Activated T-cell treated with anti-CD3 and anti-CD28 coated beads for 24 hours (primary cell): ENCODE measurements around the gene SDC1.
"Not testable (repeated sequence)": the region's sequence is repeated elsewhere in the genome, so short reads cannot be mapped to it uniquely, and the experiment has no call there.

Source experiments
- DNase-seq: peaks from one replicate; pipeline ENCODE4 v3.0.0-alpha.2; 2020; ENCODE audit warnings: low read depth

The SDC1 gene

DNA sequence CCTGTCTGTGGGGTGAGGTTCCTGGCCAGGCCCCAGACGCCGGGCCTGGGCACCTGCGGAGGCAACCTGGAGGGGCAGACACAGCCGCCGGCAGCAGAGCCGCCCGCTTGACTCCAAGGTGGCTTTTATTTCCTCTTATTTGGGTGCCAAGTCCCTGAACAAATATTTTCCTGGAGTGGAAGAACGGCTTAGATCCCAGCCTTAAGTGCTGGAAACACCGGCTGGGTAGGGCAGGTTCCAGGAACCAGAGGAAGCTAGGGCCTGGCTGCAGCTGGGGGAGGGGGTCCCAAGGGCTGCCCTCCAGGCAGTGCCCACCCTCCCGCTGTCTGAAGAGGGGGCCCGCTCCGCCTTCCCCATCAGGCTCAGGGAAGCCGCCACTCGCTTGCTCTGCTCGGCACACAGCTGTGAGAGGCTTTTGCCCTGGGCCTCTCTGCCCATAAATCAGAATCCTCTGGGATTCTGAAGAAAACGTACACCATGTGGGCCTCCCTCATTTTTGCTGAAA lies 28.2 kb downstream of the SDC1 start:
- DNase-seq, result no peak

DNA sequence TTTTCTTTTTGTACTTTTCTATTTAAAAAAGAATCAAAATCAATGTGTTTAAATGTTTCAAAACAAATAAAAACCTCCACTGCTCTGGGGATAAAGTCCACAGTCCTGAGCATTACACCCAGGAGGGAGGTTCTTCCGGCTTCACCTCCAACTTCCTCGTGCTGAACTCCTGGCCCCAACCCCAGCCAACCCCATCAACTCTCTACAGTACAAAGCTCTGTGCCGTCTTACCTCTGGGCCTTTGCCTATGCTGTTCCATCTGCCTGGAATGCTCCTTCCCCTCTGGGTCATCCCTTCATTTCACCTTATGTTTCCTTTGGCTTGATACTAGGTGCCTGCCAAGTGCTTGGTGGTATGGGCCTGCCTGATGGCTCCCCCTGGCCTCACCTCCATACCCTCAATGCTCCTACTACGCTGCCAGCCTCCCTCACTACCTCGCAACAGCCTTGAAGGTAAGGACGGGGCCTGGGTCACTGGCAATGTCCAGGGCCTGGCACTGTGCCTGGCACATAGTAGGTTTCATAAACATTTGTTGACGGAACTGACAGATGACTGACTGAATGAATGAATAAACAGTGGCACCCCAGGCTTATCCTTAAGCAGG lies 28.8 kb downstream of the SDC1 start:
- DNase-seq, result no peak

DNA sequence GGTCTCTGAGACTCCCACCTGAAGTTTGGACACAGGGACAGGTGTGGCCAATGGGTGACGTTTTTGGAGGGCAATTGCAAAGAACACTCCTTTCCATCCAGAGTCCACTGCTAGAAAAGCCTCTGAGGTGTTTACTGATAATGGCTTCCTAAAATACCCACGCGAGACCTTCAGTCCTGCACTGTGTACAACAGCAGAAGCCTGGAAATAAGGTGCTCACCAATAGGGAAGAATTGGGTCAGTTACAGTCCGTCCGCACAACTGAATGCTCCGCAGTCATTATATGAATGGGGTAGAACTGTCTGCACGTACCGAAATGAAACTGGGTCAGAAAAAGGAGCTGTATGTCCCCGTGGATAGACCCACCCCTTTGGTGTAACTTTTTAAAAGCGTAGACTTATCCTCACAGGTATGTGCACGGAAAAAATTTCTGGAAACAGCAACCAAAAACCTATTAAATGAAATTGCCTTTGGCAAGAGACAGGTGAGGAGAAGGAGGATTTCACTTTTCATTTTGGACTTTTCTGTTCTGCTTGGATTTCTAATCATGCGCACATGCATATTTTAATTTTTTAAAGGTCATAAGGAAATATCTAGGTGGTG lies 29.4 kb downstream of the SDC1 start:
- DNase-seq, result no peak

DNA sequence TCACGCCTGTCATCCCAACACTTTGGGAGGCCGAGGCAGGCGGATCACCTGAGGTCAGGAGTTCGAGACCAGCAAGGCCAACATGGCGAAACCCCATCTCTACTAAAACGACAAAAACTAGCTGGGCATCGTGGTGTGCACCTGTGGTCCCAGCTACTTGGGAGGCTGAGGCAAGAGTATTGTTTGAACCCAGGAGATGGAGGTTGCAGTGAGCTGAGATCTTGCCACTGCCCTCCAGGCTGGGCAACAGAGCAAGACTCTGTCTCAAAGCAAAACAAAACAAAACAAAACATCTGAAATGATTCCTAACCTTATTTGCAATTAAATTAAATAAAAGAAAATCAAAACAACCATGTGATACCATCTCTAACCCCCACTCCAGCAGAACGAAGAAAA lies 29.9 kb downstream of the SDC1 start:
- not testable (repeated sequence) for DNase-seq

DNA sequence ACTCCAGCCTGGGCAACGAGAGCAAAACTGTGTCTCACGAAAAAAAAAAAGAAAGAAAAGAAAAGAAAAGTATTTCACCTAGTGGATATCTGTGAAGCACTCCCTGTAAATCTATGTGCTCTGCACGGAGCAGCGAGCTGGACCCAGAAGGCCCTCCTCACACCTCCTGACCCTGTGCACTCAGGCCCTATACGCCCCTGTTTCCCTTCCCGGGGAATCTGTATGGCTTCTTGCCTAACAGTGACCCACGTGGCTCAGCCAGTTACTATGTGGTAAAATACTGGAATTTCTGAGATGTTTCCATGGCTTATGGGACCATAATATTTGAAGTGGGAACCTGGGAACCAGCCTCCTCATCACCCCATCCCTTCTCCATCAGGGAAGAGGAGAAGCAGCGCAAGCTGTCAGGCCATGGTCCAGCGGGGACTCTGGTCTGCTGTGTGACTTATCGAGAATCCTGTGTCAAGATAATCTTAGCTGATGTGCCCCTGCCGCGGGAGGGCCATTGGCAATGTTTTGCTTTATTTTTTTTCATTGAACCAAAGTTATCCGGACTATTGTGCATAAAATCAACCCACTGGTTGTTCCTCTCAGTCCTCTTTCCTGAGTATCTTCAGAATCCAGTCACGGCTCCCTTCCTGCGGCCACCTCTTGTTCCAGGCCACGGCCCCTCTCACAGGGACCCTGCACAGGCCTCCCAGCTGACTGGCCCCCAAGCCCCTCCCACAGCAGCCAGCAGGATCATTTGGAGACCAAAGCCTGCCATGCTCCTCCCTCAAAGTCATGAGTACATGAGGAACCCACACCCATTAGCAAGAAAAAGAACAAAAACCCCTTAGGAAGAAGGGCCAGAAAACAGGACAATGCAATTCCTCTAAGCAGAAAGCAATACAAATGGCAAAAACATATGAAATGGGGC lies 30.6 kb downstream of the SDC1 start:
- DNase-seq, result no peak

DNA sequence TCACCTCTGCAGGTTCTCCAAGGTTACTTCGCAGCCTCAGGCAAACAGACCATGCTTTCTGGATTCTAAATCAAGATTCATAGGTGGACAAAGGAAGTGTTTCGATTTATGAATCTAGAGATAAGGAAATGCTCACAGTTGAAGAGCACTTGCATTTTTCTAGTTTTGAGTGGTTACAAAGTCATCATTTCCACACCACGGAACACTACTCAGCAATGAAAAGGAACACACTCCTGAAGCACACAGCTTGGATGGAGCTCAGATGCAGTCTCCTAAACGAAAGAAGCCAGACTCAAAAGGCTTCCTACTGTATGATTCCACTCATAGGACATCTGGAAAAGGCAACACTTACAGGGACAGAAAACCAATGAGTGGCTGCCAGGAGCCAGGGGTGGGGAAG lies 31.7 kb downstream of the SDC1 start:
- no peak for DNase-seq

DNA sequence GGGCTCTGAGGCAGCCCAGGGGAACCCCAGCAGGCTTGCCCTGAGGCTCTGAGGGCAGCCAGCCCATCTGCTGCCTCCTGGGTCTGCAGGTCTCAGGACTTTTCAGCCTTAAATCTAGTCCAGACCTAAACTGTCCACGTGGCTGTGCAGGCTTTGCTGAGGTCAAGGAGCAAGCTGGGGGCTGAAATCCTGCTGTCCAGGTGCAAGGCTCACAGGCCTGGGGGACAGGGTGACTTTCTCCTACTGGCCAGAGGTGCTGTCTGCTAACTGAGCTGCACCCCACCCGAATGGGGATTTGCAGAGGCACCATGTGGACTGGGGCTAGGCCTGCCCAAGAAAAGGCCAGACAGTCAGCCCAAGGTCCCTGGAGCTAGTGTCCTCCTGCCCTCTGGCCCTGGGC lies 32.1 kb downstream of the SDC1 start:
- DNase-seq, result no peak

DNA sequence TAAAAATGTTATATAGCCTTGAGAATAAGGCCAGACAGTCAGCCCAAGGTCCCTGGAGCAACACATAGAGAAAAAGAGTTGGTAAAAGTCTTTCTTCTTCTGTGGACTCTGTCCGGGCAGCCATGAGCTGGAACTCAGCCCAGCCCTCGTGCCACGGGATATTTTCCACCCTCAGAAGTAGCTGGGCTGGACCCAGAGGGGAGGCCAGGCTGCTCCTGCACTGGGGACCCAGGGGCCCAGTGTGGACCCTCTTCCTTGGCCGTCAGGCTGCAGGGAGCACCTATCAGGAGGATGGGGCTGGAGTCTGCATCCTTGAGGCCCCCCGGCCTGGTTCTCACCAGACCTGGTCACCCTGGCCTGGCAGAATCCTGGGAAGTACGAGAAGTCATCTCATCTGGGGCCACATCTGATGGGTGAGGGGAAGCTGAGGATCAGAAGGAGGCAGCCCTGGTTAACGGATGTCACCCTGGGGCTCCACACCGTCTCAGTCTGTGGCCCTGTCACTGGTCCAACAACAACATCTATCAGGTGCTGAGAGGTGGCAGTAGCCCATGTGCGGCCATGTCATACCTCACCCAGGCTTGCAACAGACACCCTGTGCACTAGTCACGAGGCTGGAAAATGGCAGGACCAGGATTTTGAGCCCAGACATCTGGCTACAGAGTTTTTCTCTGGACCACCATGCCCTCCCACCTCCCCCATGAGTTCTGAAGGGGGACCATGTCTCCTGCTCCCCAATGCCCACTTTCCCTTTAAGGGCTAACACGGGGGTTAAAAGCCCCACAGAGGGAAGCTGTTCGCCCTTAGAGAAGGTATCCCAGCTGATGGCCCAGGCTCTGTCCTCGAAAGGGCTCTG lies 33.0 kb downstream of the SDC1 start:
- no peak for DNase-seq

DNA sequence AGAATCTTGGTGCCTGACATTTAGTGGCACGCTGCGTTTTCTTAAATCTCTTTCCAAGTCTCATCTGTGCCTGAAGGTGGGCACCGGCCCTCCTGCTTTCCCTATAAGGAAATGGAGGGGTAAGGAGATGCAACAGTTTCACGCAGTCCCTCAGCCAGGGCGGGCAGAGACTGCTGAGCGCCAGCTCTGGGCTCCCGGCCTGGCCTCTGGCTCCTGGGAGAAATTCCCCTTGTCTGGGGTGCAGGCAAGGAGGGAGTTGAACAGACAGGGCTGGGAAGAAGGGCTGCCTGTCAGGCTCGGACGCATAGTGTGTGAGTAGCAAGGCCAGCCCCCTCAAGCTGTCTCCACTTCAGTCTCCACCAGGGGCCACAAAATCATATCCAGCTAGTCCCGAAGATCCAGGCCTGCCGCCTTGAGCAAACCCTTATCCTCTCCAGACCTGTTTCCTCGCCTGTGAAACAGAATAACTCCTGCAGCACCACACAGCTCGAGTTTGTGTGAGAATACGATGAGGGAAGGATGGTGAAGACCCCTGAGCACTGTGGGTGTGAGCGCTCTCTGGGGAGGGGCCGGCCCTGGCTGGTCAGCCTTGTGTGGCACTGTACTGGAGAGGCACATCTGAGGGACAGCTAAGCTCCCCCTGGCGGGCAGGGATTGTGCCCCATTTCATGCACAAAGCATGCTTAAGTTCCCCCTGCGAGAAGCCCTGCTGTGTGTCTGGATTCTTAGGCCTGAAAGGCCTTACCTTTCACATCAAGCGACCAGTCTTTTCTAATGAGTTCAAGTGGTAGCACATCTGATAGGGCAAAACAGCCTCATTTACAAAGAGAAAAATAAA lies 33.8 kb downstream of the SDC1 start:
- DNase-seq, result no peak

DNA sequence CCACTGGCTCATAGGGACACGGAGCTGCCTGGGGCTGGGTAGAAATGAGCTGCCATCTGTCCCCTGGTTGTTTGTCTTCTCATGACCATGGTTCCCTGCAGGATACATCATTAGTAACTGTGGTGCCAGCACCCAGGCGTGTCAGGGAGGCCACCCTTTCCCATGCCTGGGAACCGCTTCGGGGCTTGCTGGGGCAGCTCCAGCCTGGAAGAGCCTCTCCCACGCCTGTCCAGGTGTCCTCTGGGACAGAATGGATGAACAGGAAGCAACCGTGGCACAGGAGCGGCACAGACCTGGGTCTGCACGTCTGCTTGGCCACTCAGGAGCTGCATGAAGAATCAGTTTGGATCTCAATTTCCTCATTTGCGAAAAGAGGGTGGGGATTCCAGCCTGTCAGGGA lies 34.8 kb downstream of the SDC1 start:
- no peak for DNase-seq

DNA sequence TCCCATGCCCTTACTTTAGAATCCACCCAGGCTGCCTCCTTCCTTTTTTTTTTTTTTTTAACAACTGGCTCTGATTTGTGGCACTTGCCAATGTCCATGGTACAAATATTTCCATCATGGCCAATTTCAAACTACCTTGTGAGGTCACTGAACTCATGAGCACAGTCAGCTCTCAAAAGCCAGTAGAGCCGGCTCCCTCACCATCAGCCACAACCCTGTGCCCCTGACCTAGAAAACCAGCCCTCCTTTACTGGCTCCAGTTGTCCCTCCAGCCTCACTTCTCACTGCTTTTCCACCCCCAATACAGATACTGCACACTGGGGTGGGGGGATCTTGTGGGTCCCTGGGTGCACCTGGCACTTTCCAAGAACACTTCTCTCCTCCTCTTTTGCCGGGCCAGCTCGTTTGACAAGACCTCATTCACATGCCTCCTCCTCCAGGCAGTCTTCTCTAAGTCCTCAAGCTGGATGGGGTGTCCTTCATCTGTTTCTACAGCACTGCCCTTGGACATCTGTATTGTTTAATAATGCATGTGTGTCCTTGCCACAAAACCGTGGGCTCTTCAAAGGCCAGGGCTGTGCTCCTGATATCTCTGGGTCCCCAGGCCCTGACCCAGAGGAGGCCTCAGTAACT lies 35.5 kb downstream of the SDC1 start:
- no peak for DNase-seq

DNA sequence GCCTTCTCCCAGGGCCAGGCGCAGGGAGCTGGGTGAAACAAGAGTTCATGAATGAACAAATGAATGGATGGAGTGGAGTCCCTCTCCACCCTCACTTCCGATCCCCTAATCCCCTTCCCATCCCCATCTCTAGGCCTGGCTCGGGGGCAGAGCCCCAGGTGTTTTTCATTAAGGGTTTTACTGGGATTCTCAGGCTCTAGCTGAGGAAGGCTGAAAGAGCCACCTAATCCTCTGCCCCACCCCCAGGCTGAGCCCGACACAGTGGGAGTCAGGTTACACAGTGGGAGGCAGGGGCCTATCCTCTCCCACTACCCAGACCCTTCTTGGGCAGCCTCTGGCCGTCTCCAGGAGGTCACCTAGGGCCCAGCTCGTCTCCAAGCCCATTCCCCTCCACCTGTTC lies 36.1 kb downstream of the SDC1 start:
- DNase-seq, result no peak

DNA sequence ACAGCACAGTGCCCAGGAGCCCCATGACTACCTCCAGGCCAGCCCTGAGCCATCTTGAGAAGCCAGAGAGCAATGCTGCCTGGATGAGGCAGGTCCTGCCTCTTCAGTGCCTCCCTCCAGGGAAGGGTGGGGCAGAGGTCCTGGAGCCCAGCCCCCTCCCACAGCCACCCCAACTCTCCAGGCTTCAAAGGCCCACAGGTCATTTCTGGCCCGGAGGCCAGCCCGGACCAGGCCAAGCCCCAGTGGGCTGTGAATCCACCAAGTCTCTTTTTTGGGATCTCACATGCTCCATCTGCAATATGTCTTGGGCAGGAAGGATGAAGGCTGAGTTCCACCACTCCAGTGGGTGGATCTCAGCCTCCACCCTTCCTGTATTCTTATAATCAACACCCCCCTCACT lies 36.7 kb downstream of the SDC1 start:
- no peak for DNase-seq

DNA sequence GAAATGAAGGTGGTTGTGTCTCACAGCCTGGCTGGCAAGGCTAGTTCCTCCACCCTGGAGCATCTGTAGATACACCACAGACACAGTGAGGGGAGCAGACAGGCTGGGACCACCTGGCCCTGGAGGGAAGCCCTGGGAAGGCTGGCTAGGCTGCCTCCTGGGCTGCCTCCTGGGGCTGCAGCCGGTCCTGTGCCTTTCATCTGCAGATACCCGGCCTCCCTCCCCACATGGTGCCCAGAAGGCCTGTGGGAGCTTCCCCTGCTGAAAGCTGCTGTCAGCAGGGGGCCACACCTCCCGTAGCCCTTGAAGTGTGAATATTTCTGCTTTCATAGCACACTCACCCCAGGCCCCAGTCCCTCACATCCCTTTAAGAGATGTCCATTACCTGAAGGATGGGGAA lies 37.6 kb downstream of the SDC1 start:
- DNase-seq, result no peak

DNA sequence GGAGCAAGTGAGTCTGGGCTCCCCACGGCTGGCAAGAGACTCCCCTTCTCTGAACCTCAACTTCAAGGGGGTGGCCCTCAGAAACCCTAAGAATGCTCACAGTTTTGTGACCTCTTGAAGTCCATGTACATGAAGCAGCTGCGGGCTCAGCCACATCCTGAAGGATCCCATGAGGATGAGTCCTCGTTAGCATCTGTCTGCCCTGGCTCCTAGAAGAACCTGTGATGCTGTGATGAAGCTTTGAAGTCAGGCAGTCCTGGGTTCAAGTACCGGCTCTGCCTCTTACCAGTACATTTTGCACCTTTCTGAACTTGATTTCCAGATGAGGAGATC lies 38.1 kb downstream of the SDC1 start:
- no peak for DNase-seq

DNA sequence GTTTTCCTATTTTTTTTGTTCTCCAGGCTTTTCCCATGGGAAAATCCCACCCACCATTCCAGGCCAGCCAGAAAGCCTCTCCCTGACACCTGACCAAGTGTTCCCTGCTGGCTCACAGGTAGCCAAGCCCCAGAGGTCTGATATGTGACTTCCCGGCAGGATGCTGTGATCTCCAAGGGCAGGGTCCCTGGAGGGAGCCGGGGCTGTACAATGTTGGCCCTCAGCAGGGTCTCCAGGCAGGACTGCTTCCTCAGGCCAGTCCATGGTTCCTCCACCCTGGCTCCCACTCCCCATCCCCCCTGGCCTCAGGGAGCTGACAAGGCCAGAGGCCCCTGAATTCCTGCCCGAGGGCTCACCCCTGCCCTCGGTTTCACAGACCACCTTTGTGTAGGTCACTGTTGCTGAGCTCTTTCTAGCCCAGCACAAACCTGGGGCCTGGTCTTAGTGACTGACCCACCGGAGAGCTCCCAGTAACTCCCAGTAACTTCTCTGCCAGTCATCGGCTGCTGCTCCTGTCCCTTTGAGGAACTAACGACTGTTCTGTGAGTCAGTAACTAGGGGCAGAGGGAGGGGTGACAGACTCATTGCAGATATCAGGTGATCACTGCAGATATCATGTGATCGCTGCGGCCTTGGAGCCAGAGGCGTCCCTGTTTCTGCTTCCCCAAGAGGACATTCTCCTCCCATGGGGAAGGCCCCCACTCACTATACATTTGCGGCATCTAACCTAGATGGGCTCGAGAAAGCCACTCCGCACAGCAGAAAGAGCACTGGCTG lies 38.7 kb downstream of the SDC1 start:
- no peak for DNase-seq

DNA sequence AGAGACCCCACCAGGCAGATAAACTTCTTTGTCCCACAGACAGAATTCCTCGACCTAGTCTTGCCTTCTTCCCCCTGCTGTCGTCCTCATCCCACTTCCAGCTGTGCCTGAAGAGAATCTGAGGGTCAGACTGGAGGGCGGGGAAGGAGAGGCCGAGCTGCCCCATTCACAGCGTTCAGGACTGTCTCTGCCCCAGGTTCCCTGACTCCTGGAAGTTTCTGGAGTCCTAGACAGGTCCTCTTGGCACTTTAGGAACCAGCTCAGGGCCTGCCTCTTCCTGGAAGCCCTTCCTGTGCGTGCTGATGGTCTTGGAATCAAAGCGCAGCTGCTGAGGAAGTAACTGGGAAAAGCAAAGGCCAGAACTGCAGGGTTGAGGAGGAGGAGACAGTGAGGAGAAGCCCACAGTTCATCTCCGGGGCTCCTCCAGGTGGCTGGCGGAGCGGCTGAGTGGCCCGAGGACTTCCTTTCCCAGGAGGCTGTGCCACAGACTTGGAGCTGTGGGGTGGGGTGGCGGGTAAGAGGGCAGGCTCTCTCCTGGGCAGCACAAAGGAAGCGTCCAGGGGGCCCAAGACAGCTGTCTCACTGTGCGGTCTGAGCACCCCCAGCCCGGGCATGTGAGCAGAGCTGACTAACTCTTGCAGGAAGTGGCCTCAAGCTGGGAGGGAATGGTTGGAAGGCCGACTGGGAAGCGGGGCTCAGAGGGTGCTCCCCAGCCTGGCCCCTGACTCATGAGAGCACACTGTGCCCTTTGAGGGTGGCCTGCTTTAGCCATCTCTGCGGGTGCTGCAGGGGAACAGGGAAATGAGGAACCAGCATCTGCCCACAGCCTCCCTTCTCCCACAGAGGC lies 39.5 kb downstream of the SDC1 start:
- DNase-seq, result no peak

DNA sequence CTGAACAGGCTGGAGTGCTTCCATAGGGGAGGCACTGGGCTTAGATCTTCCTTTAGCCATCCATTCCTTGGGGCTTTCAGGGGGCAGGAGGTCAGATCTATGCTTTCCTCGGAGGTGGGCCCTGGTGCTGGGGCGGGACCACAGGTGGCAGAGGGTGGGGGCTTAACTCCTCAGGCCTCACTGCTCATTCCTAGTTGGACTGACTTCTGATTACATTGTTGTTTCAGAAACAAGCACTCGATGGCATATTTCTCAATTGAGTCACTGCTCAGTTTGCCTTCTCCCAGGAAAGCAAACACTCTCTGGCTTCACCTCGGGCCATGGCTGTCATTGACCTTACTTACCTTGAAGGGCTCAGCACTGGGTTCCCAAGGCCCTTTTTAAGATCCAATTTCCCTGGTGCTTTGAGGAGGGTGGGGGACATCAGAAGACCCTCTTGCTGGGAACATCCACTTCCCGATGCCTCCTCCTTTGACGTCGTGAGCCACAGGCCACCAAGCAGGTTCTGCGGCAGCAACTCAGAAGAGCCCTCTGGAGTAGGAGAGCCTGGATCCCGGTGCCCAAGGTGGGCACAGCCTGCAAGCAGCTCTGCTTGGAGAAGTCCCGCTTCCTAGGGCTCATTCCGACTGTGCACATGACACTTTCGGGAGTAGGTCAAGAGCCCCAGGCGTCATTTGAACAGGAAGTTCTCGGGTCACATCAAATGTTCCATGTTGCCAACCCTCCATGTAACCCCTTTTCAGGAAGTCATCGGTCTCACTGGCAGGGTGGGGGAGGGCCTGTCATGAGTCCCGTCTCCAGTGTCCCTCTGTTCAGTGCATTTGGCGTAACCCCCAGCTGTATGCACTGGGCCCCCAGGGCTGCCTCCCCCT lies 40.6 kb downstream of the SDC1 start:
- DNase-seq, result no peak
